ENCODE measurements around the gene KCNK4. TPM values are rescaled to one million over a fixed set of nuclear protein-coding genes. Genes with fewer than 3 reads are reported as not detected.

The KCNK4 gene
- polyA plus RNA-seq, 1 donor (not counting 4 experiments of a cell fraction or from before 2014, with no cell fraction given), result not detected

DNA sequence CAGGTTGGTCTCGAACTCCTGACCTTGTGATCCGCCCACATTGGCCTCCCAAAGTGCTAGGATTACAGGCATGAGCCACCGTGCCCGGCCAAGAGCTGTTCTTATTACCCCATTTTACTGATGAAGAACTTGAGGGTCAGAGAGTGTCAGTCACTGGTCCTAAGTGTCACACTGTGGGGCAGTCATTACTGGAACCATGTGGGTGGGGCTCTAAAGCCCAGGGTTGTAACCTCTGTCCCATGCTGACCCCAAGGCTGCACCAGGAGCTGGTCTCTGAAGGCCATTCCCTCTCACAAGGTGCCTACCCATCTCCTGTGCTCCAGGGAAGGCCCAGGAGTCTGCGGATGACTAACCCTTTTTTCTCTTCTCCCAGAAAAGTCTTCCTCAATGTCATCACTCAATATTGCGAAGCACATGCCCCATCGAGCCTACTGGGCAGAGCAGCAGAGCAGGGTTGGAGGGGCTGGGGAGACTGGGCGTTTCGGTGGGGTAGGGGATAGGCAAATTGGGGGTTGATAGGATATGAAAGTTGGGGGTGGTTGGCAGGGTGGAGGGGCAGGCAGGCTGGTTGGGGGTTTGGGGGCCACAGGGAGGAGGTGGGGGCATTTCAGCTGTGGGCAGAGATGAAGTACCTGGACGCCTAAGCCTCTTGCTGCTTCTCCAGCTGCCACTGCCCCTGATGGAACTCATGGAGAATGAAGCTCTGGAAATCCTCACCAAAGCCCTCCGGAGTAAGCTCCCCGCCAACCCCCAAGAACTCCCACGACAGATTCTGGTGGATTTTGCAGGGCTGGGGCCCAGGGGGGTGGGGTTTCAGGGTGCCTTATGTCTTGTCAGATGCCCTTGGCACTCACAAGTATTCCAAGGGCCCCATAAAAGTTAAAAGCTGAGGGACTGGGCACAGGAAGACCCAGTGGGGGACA is 12.3 kb downstream of the KCNK4 start:
- H3K4me1 ChIP-seq (ENCODE audit: control insufficient read depth, extremely low read depth, insufficient read depth, low read length), result peaks cover 31% of the 10 kb centered on the region
- no peaks in the 10 kb centered on the region for H3K36me3 ChIP-seq (ENCODE audit: control insufficient read depth in 2 of 2, extremely low read depth in 1 of 2, insufficient read depth in 2 of 2, low read length in 2 of 2)
- no peak for TF ChIP-seq EZH2 (IDR thresholded peaks at IDR 0.05; ENCODE audit: low read length)
- TF ChIP-seq, protein P1, sequence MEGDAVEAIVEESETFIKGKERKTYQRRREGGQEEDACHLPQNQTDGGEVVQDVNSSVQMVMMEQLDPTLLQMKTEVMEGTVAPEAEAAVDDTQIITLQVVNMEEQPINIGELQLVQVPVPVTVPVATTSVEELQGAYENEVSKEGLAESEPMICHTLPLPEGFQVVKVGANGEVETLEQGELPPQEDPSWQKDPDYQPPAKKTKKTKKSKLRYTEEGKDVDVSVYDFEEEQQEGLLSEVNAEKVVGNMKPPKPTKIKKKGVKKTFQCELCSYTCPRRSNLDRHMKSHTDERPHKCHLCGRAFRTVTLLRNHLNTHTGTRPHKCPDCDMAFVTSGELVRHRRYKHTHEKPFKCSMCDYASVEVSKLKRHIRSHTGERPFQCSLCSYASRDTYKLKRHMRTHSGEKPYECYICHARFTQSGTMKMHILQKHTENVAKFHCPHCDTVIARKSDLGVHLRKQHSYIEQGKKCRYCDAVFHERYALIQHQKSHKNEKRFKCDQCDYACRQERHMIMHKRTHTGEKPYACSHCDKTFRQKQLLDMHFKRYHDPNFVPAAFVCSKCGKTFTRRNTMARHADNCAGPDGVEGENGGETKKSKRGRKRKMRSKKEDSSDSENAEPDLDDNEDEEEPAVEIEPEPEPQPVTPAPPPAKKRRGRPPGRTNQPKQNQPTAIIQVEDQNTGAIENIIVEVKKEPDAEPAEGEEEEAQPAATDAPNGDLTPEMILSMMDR (optimal IDR thresholded peaks at IDR 0.05 in 1 of 3, IDR thresholded peaks at IDR 0.05 in 1 of 3, conservative IDR thresholded peaks at IDR 0.05 in 1 of 3; ENCODE audit: extremely low read depth in 1 of 3, insufficient read depth in 2 of 3, low read length in 3 of 3), result no peak
- no peaks in the 10 kb centered on the region for H3K9me3 ChIP-seq (ENCODE audit: control insufficient read depth, low read depth, low read length)
- H3K79me2 ChIP-seq (ENCODE audit: control insufficient read depth, insufficient read depth, low read length), result peaks cover 19% of the 10 kb centered on the region
- dilution Hi-C loops (cut with MboI; ENCODE audit: extremely low pct_ligation_motif_present, low sequenced_read_pairs), result no loop called here
- H3K27me3 ChIP-seq (ENCODE audit: control insufficient read depth, extremely low read depth, insufficient read depth, low read length), result peaks cover 23% of the 10 kb centered on the region
- H3K4me2 ChIP-seq (ENCODE audit: control insufficient read depth, extremely low read depth, insufficient read depth, low read depth, low read length), result peak overlapping the region; percentile 92
- no peak overlapping the region for H3K27ac ChIP-seq (ENCODE audit: control insufficient read depth, insufficient read depth, low read length)
- no peaks in the 10 kb centered on the region for H3K9me1 ChIP-seq (ENCODE audit: control insufficient read depth, extremely low read depth, insufficient read depth, low read length)
- no peak overlapping the region for H3K9ac ChIP-seq (ENCODE audit: control insufficient read depth, extremely low read depth, insufficient read depth, low read length)
- no peaks in the 10 kb centered on the region for H4K20me1 ChIP-seq (ENCODE audit: control insufficient read depth, extremely low read depth, insufficient read depth, low read length)
- FAIRE-seq, result no peak
- H2AFZ ChIP-seq (ENCODE audit: control insufficient read depth, low read length), result no peak overlapping the region
- no peak for DNase-seq (ENCODE audit: low read depth, low spot score)
- H3K4me3 ChIP-seq (ENCODE audit: control insufficient read depth in 2 of 3, extremely low read depth in 1 of 3, insufficient read depth in 2 of 3, low read depth in 1 of 3, low read length in 3 of 3), result no peak overlapping the region

DNA sequence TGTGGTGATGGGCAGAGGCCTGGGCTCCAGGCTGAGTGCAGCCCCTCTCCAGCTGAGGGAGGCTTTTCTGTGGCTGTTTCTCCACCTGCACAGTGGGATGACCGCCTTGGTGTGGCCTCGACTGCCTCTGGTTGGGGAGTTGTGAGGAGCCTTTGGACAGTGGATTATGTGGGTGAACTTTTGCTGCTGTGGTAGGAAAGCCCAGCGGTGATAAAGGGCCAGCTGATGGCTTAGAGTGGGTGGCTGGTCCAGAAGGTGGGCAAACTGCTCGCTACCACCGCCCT is 12.9 kb downstream of the KCNK4 start:
- Histone ChIP-seq H2AFZ (ENCODE audit: control insufficient read depth, low read length) (no peak overlapping the region), H3K36me3 (ENCODE audit: control insufficient read depth in 2 of 2, extremely low read depth in 1 of 2, insufficient read depth in 2 of 2, low read length in 2 of 2) (no peaks in the 10 kb centered on the region), H3K4me3 (ENCODE audit: control insufficient read depth in 2 of 3, extremely low read depth in 1 of 3, insufficient read depth in 2 of 3, low read depth in 1 of 3, low read length in 3 of 3) (peak overlapping the region in 1 of 3 experiments; percentile 78), H3K9me1 (ENCODE audit: control insufficient read depth, extremely low read depth, insufficient read depth, low read length) (no peaks in the 10 kb centered on the region), H3K9me3 (ENCODE audit: control insufficient read depth, low read depth, low read length) (no peaks in the 10 kb centered on the region), H4K20me1 (ENCODE audit: control insufficient read depth, extremely low read depth, insufficient read depth, low read length) (no peaks in the 10 kb centered on the region), H3K27me3 (ENCODE audit: control insufficient read depth, extremely low read depth, insufficient read depth, low read length) (peaks cover 20% of the 10 kb centered on the region), H3K79me2 (ENCODE audit: control insufficient read depth, insufficient read depth, low read length) (peaks cover 19% of the 10 kb centered on the region), H3K27ac (ENCODE audit: control insufficient read depth, insufficient read depth, low read length) (no peak overlapping the region), H3K4me2 (ENCODE audit: control insufficient read depth, extremely low read depth, insufficient read depth, low read depth, low read length) (peak overlapping the region; percentile 92), H3K4me1 (ENCODE audit: control insufficient read depth, extremely low read depth, insufficient read depth, low read length) (peaks cover 31% of the 10 kb centered on the region), H3K9ac (ENCODE audit: control insufficient read depth, extremely low read depth, insufficient read depth, low read length) (peak overlapping the region; percentile 80)
- DNase-seq (ENCODE audit: low read depth, low spot score) (no peak), FAIRE-seq (no peak)
- dilution Hi-C loops (cut with MboI; ENCODE audit: extremely low pct_ligation_motif_present, low sequenced_read_pairs), result no loop called here
- TF ChIP-seq, protein P1 (optimal IDR thresholded peaks at IDR 0.05 in 1 of 3, IDR thresholded peaks at IDR 0.05 in 1 of 3, conservative IDR thresholded peaks at IDR 0.05 in 1 of 3; ENCODE audit: extremely low read depth in 1 of 3, insufficient read depth in 2 of 3, low read length in 3 of 3), result no peak
- no peak for TF ChIP-seq EZH2 (IDR thresholded peaks at IDR 0.05; ENCODE audit: low read length)
